Uterus (tissue), 4 donors: ENCODE data around the gene SDHAF2. TPM values are rescaled to one million over a fixed set of nuclear protein-coding genes. Genes with fewer than 3 reads are reported as not detected.

Experiments used
- DNase-seq, 2 donors: peaks; one replicate each; pipeline ENCODE4 v3.0.0-alpha.2; 2019 to 2020
- H3K27ac ChIP-seq, 2 donors: fragments of 200-600 bp; sonication (generic); 1 replicate in 1 of 2; 2 replicates in 1 of 2; pipeline ENCODE4 v1.5.1; 2016 to 2018
- H3K27me3 ChIP-seq, 2 donors: fragments of 200-600 bp; sonication (generic); one replicate each; pipeline ENCODE4 v1.5.1; 2018 to 2019; ENCODE audit warnings: control low read depth in 1 of 2
- H3K36me3 ChIP-seq, 2 donors: fragments of 200-600 bp; sonication (generic); one replicate each; pipeline ENCODE4 v1.5.1; 2019; ENCODE audit warnings: control low read depth in 1 of 2
- H3K4me1 ChIP-seq, 2 donors: fragments of 200-600 bp; sonication (generic); one replicate each; pipeline ENCODE4 v1.5.1; 2018 to 2019; ENCODE audit warnings: control low read depth in 1 of 2
- H3K4me3 ChIP-seq, 2 donors: fragments of 200-600 bp; sonication (generic); 1 replicate in 1 of 2; 2 replicates in 1 of 2; pipeline ENCODE4 v1.5.1; 2018 to 2019; ENCODE audit warnings: mild to moderate bottlenecking in 1 of 2
- H3K9me3 ChIP-seq, 2 donors: fragments of 200-600 bp; sonication (generic); one replicate each; pipeline ENCODE4 v1.5.1; 2019; ENCODE audit warnings: control low read depth in 1 of 2
- POLR2A ChIP-seq, 2 donors: fragments of 450-650 bp; IDR thresholded peaks; one replicate each; pipeline ENCODE4 v1.6.1; 2016; ENCODE audit warnings: antibody characterized with exemption in 2 of 2, mild to moderate bottlenecking in 1 of 2, moderate library complexity in 1 of 2
- intact Hi-C: fragments of 100-400 bp; cut with DNase I; formaldehyde crosslinking; loops from one replicate; pipeline ENCODE4 v1.15.1; 2023; ENCODE audit warnings: low total_unique reads
- total RNA-seq, 4 donors: library from RNA; depleted of rRNA in 3 of 4; stranded (reverse); fragments of >200 nt in 3 of 4; gene quantifications; one replicate each; pipeline versions ENCODE4 v1.1.0 to v1.2.4, GENCODE V29; 2014 to 2023
- TF ChIP-seq, protein P1 (sequence below), 4 experiments: fragments of 200-600 bp in 2 of 4; fragments of 450-650 bp in 2 of 4; sonication (generic) in 2 of 4; IDR thresholded peaks; one replicate each; pipeline ENCODE4 v1.5.1; 2016 to 2019; ENCODE audit warnings: antibody characterized with exemption in 4 of 4, mild to moderate bottlenecking in 2 of 4, moderate library complexity in 1 of 4
- donor health status: DM: yes; HTN: yes; CAD: no.

Gene SDHAF2
- total RNA-seq, 4 donors from 2014 or later, result 2.8 to 43.9 (median 16.1) TPM

DNA sequence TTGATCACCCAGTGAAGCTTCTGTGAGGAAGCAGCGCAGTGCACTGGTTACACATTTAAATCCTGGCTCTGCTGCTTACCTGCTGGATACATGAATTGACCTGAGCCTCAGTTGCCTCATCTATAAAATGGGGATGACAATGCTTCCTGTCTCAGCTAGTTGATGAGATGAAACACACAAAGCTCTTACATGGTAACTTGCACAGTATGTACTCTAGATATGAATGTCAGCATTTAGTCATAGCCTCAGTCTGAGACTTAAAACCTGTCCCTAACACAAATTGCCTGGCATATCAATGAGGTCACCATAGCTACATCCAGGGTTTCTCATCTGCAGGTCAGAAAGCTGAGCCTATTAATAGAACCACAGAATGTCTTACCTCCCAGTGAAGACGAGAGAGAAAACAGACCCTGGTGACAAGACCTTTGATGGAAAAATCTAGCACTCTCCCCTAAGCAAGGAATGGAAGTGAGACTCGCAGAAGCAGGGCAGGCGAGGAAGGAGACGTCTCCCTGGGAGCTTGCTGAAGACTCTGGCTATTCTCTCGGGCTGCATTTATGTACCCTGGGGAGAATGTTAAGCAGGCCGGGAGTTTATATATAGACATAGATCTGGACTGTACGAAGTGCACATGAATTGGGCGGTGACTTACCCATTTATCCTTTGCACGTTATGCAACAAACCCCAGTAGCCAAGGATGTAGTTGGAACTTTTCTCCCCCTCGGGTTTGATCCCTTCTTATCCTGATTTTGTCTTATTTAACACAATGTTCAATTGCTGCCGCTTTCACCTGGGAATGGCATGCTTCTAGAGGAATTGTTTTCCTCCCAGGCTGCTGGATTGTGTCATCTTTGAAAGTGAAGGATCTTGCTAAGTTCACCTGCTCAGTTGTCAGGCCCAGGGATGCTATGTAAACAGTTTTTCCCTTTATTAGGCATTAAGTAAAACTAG, 18.0 kb downstream of the SDHAF2 start:
- no peak for DNase-seq
- Histone ChIP-seq H3K27me3 (no peaks in the 10 kb centered on the region), H3K4me3 (no peak overlapping the region), H3K36me3 (no peaks in the 10 kb centered on the region), H3K9me3 (no peaks in the 10 kb centered on the region), H3K27ac (peak overlapping the region in 1 of 2 donors; percentile 19), H3K4me1 (no peaks in the 10 kb centered on the region)
- no peak for TF ChIP-seq POLR2A (IDR thresholded peaks at IDR 0.05)
- TF ChIP-seq, protein P1, sequence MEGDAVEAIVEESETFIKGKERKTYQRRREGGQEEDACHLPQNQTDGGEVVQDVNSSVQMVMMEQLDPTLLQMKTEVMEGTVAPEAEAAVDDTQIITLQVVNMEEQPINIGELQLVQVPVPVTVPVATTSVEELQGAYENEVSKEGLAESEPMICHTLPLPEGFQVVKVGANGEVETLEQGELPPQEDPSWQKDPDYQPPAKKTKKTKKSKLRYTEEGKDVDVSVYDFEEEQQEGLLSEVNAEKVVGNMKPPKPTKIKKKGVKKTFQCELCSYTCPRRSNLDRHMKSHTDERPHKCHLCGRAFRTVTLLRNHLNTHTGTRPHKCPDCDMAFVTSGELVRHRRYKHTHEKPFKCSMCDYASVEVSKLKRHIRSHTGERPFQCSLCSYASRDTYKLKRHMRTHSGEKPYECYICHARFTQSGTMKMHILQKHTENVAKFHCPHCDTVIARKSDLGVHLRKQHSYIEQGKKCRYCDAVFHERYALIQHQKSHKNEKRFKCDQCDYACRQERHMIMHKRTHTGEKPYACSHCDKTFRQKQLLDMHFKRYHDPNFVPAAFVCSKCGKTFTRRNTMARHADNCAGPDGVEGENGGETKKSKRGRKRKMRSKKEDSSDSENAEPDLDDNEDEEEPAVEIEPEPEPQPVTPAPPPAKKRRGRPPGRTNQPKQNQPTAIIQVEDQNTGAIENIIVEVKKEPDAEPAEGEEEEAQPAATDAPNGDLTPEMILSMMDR (IDR thresholded peaks at IDR 0.05), result no peak
- intact Hi-C loops, result no loop called here

GRCh38 chr11:61448552-61448927, 18.6 kb downstream of the SDHAF2 start:
- H3K27me3 ChIP-seq, result no peaks in the 10 kb centered on the region
- H3K4me3 ChIP-seq, result no peak overlapping the region
- intact Hi-C loops, result no loop called here
- no peaks in the 10 kb centered on the region for H3K36me3 ChIP-seq
- H3K4me1 ChIP-seq, result no peaks in the 10 kb centered on the region
- H3K9me3 ChIP-seq, result no peaks in the 10 kb centered on the region
- no peak overlapping the region for H3K27ac ChIP-seq
- DNase-seq, result no peak
- TF ChIP-seq POLR2A (IDR thresholded peaks at IDR 0.05), result no peak
- TF ChIP-seq, protein P1 (IDR thresholded peaks at IDR 0.05), result no peak

DNA sequence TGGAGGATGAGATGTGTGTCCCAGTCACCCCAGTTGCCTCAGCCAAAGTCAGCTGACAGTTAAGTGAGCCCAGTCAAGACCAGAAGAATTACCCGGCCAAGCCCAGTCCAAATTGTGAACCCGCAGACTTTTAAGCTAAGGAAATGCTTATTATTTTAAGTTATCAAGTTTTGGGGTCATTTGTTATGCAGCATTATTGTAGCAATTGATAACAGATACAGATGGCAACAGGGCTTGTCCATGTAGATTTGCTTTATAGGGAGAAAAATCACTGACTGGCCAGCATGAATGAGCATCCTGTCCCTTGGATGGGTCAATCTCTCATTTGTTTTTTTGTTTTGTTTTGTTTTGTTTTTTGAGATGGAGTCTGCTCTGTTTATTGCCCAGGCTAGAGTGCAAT, 22.9 kb downstream of the SDHAF2 start:
- H3K36me3 ChIP-seq, result no peaks in the 10 kb centered on the region
- H3K27ac ChIP-seq, result no peak overlapping the region
- peaks cover 0 to 7% of the 10 kb centered on the region in 2 donors for H3K4me1 ChIP-seq
- intact Hi-C loops, result no loop called here
- no peak overlapping the region for H3K4me3 ChIP-seq
- H3K9me3 ChIP-seq, result no peaks in the 10 kb centered on the region
- TF ChIP-seq POLR2A (IDR thresholded peaks at IDR 0.05), result no peak
- TF ChIP-seq, protein P1 (IDR thresholded peaks at IDR 0.05), result no peak
- no peak for DNase-seq
- no peaks in the 10 kb centered on the region for H3K27me3 ChIP-seq

- Histone ChIP-seq H3K27me3 (no peaks in the 10 kb centered on the region), H3K4me3 (no peak overlapping the region), H3K27ac (no peak overlapping the region), H3K9me3 (no peaks in the 10 kb centered on the region), H3K36me3 (no peaks in the 10 kb centered on the region), H3K4me1 (peaks cover 0 to 7% of the 10 kb centered on the region in 2 donors)
- DNase-seq, result no peak
- TF ChIP-seq, protein P1 (IDR thresholded peaks at IDR 0.05), result no peak
- no peak for TF ChIP-seq POLR2A (IDR thresholded peaks at IDR 0.05)
- intact Hi-C loops, result no loop called here
Observed at GRCh38 chr11:61453695-61454094, 23.8 kb downstream of the SDHAF2 start.

- H3K4me3 ChIP-seq, result no peak overlapping the region
- TF ChIP-seq, protein P1 (IDR thresholded peaks at IDR 0.05), result no peak
- no peaks in the 10 kb centered on the region for H3K9me3 ChIP-seq
- DNase-seq, result no peak
- intact Hi-C loops, result no loop called here
- H3K36me3 ChIP-seq, result no peaks in the 10 kb centered on the region
- no peak overlapping the region for H3K27ac ChIP-seq
- no peaks in the 10 kb centered on the region for H3K27me3 ChIP-seq
- peaks cover 0 to 7% of the 10 kb centered on the region in 2 donors for H3K4me1 ChIP-seq
Observed at GRCh38 chr11:61454520-61454919, 24.6 kb downstream of the SDHAF2 start.
